DMS114 treated with DMSO at 0.1 percent for 48 hours (cell line): ENCODE measurements around the gene B4GALNT2.
"Not testable (repeated sequence)": the region's sequence is repeated elsewhere in the genome, so short reads cannot be mapped to it uniquely, and the experiment has no call there.

Experiments used
- DNase-seq: peaks from one replicate; lab custom pipeline; 2025; ENCODE audit not compliant: unreplicated experiment; lab: John Stamatoyannopoulos, UW

The B4GALNT2 gene, protein sequence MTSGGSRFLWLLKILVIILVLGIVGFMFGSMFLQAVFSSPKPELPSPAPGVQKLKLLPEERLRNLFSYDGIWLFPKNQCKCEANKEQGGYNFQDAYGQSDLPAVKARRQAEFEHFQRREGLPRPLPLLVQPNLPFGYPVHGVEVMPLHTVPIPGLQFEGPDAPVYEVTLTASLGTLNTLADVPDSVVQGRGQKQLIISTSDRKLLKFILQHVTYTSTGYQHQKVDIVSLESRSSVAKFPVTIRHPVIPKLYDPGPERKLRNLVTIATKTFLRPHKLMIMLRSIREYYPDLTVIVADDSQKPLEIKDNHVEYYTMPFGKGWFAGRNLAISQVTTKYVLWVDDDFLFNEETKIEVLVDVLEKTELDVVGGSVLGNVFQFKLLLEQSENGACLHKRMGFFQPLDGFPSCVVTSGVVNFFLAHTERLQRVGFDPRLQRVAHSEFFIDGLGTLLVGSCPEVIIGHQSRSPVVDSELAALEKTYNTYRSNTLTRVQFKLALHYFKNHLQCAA

GRCh38 chr17:49132699-49133364, at the start of gene B4GALNT2:
Gene B4GALNT2, plus strand, starts transcription at chr17:49132769. Its CDS starts 24 bp downstream, at chr17:49132793.
- no peak for DNase-seq

GRCh38 chr17:49085046-49085445, 47.5 kb upstream of the B4GALNT2 start:
- not testable (repeated sequence) for DNase-seq

DNA sequence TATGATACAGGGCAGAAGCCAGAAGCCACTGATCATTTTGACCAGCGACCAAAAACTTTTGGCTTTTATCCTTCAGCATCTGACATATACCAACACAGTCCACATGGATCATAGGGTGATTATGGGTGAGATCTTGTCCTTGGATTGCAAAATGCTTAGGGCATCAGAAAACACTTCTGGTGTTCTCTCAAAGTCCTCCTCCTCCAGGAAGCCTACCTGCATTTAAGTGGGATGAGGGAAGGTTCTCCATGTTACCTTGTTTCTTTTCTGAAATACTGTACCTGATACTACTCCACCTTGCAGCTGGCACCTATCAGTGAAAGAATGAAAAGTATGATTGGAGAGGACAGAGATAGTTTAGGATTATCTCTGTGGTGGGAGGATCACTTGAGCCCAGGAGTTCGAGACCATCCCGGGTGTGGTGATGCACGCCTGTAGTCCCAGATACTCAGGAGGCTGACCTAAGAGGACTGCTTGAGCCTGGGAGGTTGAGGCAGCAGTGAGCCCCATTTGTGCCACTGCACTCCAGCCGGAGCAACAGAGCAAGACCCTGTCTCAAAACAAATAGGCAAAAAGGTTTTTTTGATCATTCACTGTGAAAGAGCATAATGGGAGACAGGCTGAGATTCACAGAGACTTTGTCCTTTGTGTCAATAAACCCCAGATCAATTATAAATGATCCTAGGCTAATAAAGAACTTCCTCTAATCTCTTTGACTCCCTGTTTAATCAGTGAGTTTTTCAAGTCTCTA, 46.8 kb upstream of the B4GALNT2 start:
- no peak for DNase-seq

GRCh38 chr17:49086316-49086605, 46.3 kb upstream of the B4GALNT2 start:
- no peak for DNase-seq

DNA sequence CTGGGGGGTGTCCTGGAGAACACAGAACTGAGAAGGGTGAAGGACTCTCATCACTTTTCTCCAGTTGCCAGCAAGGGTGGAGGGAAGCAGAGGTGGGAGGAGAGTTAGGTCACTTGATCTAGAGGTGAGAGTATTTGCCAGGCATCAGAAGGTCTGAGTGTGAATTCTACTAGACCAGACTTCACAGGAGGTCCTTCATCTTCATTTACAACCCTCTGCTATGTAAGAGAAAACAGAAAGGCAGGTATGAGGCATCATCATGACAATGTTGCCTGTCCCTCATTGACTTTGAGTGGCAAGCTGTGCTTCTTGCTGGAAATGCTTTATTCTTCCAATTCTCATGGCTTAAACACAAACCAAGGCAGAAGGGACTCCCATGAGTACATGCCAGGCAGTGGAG, 45.9 kb upstream of the B4GALNT2 start:
- DNase-seq: no peak

DNA sequence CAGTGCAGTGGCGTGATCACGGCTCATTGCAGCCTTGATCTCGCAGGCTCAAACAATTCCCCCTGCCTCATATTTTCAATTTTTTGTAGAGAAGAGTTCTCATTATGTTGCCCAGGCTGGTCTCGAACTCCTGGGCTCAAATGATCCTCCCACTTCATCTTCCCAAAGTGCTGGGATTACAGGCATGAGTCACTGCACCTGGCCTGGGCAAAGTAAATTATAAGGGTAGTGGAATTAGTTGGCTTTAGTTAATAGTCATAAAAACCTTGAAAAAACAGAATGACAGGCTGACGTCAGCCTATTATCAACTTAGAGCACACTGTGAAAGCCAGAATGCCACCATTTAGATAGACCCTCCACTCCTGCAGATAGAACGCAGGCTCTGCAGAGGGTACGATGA, 43.5 kb upstream of the B4GALNT2 start:
- DNase-seq: no peak

DNA sequence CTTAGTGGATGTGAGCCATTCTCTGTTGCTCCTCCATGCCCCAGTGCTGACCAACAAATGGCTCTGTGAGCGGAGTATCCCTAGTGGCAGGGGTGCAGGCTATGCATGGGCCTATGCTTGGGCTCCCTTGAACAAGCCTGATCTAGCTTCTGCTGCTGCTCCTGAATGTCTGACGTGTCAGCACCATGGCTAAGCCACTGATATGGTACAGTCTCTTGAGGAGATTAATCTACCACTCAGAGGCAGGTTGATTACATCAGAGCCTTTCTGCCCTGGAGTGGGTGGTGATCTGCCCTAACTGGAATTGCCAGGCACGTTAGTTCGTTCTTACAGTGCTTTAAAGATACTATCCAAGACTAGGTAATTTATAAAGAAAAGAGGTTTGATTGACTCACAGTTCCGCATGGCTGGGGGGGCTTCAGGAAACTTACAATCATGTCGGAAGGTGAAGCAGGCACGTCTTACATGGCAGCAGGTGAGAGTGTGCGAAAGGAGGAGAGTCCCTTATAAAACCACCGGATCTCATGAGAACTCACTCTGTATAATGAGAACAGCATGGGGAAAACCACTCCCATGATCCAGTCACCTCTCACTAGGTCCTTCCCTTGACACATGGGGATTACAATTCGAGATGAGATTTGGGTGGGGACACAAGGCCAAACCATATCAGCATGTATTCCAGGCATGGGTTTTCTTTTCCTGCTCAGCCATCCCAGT, 41.5 kb upstream of the B4GALNT2 start:
- DNase-seq: no peak

DNA sequence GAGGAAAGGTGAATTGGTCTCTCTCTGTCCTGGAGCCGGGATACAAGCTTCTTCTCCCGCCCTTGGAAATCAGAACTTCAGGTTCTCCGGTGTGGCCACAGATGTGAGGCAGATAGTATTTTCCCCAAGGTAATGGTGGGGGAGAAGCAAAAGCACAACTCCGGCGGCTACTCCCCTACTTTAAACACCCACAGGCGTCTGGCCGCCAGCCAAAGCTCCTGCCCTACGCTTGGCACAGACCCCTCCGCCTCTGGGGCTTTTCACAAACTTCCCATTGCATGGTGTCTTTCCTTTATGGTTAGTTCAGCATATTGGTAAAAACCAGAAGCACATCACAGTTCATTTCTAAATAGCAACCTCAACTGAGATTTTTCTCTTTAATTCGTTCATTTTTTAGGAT, 39.4 kb upstream of the B4GALNT2 start:
- DNase-seq: no peak

DNA sequence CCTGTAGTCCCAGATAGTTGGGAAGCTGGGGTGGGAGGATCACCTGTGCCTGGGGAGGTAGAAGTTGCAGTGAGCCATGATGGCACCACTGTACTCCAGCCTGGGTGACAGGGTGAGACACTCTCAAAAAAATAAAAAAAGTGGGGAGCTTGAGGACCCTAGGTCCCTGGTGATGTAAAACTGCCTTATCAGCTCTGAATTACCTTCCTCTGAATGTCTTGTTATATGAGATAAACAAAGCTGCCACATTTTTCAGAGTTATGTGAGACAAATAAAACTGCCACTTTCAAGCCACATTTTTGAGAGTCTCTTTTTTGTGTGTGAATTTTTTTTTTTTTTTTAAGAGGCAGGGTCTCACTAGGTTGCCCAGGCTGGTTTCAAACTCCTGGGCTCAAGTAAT, 32.0 kb upstream of the B4GALNT2 start:
- no peak for DNase-seq

DNA sequence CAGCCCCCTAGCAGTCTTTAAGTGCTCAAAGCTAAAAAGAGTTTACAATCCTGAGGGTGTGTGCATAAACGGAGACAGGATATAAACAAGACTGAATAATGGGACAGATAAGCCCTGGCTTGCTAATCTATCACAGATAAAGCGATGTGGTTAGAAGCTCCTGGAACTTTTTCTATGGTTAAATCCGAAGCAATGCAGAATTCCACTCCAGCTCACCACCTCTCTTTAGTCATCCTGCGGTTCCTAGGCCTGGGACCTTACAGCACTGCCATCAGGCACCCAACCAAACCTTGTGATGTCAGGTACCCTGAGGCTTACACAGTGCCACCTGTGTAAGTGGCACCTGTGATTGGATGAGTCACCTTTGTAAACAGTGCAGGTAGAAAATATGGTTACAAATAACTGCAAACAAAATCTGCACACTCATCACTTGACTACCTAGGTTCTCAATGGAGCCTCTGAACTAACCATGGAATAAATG, 31.5 kb upstream of the B4GALNT2 start:
- DNase-seq: no peak

GRCh38 chr17:49103360-49103759, 29.2 kb upstream of the B4GALNT2 start:
- DNase-seq: not testable (repeated sequence)

GRCh38 chr17:49104511-49105074, 28.0 kb upstream of the B4GALNT2 start:
- DNase-seq: no peak

GRCh38 chr17:49106321-49107210, 26.0 kb upstream of the B4GALNT2 start:
- no peak for DNase-seq

- no peak for DNase-seq
Observed at GRCh38 chr17:49107211-49107557, 25.4 kb upstream of the B4GALNT2 start.

DNA sequence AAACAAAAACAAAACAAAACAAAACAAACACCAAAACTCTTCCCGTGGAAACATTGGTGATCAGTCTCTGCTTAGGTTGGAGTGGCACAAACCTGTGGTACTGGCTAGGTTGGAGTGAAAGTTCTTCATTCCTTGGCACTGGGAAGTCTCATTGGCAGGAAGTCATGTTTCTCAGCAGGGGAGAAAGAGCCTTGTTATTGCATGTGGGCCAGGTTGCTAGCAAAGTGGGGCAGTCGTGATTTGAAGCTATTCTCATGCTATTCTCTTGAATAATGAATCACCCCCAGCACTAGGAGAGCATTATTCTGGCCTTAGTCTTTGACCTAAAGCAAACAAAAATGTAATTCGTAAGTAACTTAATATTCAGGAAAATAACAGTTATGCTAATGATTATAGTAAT, 24.3 kb upstream of the B4GALNT2 start:
- no peak for DNase-seq

- DNase-seq: no peak
Observed at GRCh38 chr17:49110509-49110908, 22.1 kb upstream of the B4GALNT2 start.

GRCh38 chr17:49111934-49112333, 20.6 kb upstream of the B4GALNT2 start:
- DNase-seq: no peak

DNA sequence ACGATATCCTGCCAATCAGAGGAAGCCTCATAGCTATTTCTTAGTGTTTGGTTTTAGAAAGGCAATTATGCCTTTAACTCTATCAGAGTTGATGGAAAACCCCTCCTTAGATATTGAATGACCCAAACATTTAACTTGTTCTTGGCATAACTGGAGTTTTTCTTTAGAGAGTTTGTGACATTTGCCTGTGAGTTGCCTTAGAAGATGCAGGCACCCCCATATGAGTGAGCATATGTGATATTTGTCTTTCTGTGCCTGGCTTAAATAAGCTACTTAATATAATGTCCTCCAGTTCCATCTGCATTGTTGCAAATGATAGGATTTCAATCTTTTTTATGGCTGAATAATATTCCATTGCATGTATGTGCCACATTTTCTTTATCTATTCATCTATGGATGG, 19.6 kb upstream of the B4GALNT2 start:
- no peak for DNase-seq

DNA sequence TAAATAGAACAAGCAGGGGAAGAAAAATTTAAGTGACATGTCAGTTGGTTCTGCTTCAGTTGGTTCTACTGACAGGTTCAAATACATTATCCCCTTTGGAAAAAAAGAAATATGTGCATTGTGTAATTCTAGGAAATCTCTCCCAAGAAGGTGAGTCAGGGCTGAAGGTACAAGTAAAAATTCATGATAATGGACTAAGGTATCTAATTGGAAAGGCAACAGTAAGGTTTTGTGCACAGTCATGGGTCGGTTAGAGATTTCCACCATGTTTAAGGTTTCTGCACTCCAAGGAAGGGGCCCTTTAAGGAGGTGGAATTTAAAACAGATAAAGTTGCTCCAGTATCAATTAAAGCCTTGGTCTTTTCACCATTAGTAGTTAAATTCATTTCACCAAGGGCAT, 17.9 kb upstream of the B4GALNT2 start:
- DNase-seq: no peak
